MM.1S (cell line): Measurements from ENCODE around the gene TXNDC11.

Source experiments
- DNase-seq: peaks from one replicate; pipeline ENCODE4 v3.0.0-alpha.2; 2015
- H2AFZ ChIP-seq: fragments of 300-600 bp; sonication (generic); 2 replicates; pipeline ENCODE4 v1.6.0; 2016; ENCODE audit warnings: antibody characterized with exemption, low read length
- H3F3A ChIP-seq: fragments of 300-600 bp; sonication (generic); 2 replicates; pipeline ENCODE4 v1.6.1; 2016; ENCODE audit warnings: mild to moderate bottlenecking, antibody characterized with exemption, low read length, moderate library complexity, mixed read lengths; ENCODE audit not compliant: insufficient read depth
- H3K27ac ChIP-seq: fragments of 300-600 bp; sonication (generic); 2 replicates; pipeline ENCODE4 v1.5.1; 2016; ENCODE audit warnings: mild to moderate bottlenecking, low read length
- H3K27me3 ChIP-seq: fragments of 300-600 bp; sonication (generic); replicated peaks from 2 replicates; pipeline ENCODE4 v1.6.0; 2016; ENCODE audit warnings: low read length; ENCODE audit not compliant: insufficient read depth
- H3K36me3 ChIP-seq: fragments of 300-600 bp; sonication (generic); replicated peaks from 2 replicates; pipeline ENCODE4 v1.6.1; 2016; ENCODE audit warnings: mild to moderate bottlenecking, low read length, mixed read lengths; ENCODE audit not compliant: insufficient read depth
- H3K4me1 ChIP-seq: fragments of 300-600 bp; sonication (generic); 2 replicates; pipeline ENCODE4 v1.6.1; 2016; ENCODE audit warnings: low read length, mixed read lengths
- H3K4me2 ChIP-seq: fragments of 300-600 bp; sonication (generic); 2 replicates; pipeline ENCODE4 v1.6.0; 2016; ENCODE audit warnings: low read depth, low read length
- H3K4me3 ChIP-seq: fragments of 300-600 bp; sonication (generic); 2 replicates; pipeline ENCODE4 v1.5.1; 2016; ENCODE audit warnings: low read length, mixed read lengths
- H3K79me2 ChIP-seq: fragments of 300-600 bp; sonication (generic); 2 replicates; pipeline ENCODE4 v1.6.1; 2016; ENCODE audit warnings: mixed run types, low read length, mixed read lengths
- H3K9ac ChIP-seq: fragments of 300-600 bp; sonication (generic); 2 replicates; pipeline ENCODE4 v1.6.1; 2016; ENCODE audit warnings: low read length, mixed read lengths
- H3K9me2 ChIP-seq: fragments of 300-600 bp; sonication (generic); replicated peaks from 2 replicates; pipeline ENCODE4 v1.6.1; 2016; ENCODE audit warnings: mild to moderate bottlenecking, low read length, mixed read lengths; ENCODE audit not compliant: insufficient read depth
- H3K9me3 ChIP-seq: fragments of 300-600 bp; sonication (generic); replicated peaks from 2 replicates; pipeline ENCODE4 v1.6.1; 2016; ENCODE audit warnings: mild to moderate bottlenecking, low read length, mixed read lengths; ENCODE audit not compliant: insufficient read depth
- H4K20me1 ChIP-seq: fragments of 300-600 bp; sonication (generic); 2 replicates; pipeline ENCODE4 v1.6.1; 2016; ENCODE audit warnings: mild to moderate bottlenecking, low read length, moderate library complexity, mixed read lengths; ENCODE audit not compliant: insufficient read depth
- CTCF ChIP-seq: fragments of 300-600 bp; sonication (generic); IDR thresholded peaks from 2 replicates; pipeline ENCODE4 v1.5.1; 2016; ENCODE audit warnings: antibody characterized with exemption, low read length, mixed read lengths
- EZH2 ChIP-seq: fragments of 300-600 bp; sonication (generic); optimal IDR thresholded peaks from 2 replicates; pipeline ENCODE3; 2017; ENCODE audit warnings: low read depth, mild to moderate bottlenecking, antibody characterized with exemption, low read length, mixed read lengths
- EZH2phosphoT487 ChIP-seq: fragments of 300-600 bp; sonication (generic); IDR thresholded peaks from 2 replicates; pipeline ENCODE4 v1.6.1; 2018; ENCODE audit warnings: antibody characterized with exemption, low read length

Gene TXNDC11

GRCh38 chr16:11748404-11749254, 6.0 kb upstream of the TXNDC11 start:
- DNase-seq, result peak; percentile 87
- H2AFZ ChIP-seq, result no peak overlapping the region
- no peaks in the 10 kb centered on the region for H3K9me3 ChIP-seq
- peaks cover 23% of the 10 kb centered on the region for H3K79me2 ChIP-seq
- H3K4me1 ChIP-seq, result peaks cover 27% of the 10 kb centered on the region
- H3F3A ChIP-seq, result peaks cover 44% of the 10 kb centered on the region
- no peak overlapping the region for H3K9ac ChIP-seq
- H3K27ac ChIP-seq, result peak overlapping the region; percentile 56; the same call in 1 of the 2 replicates
- H3K27me3 ChIP-seq, result no peaks in the 10 kb centered on the region
- H4K20me1 ChIP-seq, result no peaks in the 10 kb centered on the region
- no peaks in the 10 kb centered on the region for H3K9me2 ChIP-seq
- peak overlapping the region; percentile 19 for H3K4me2 ChIP-seq
- H3K36me3 ChIP-seq, result peaks cover 13% of the 10 kb centered on the region; the same call in 1 of the 2 replicates
- H3K4me3 ChIP-seq, result no peak overlapping the region
- TF ChIP-seq EZH2phosphoT487 (no peak), CTCF (no peak), EZH2 (no peak)

- no peak overlapping the region for H2AFZ ChIP-seq
- no peaks in the 10 kb centered on the region for H3K9me2 ChIP-seq
- no peak overlapping the region for H3K9ac ChIP-seq
- H4K20me1 ChIP-seq, result no peaks in the 10 kb centered on the region
- peak overlapping the region; percentile 19 for H3K4me2 ChIP-seq
- peak overlapping the region; percentile 56; the same call in 1 of the 2 replicates for H3K27ac ChIP-seq
- H3K4me3 ChIP-seq, result no peak overlapping the region
- peaks cover 13% of the 10 kb centered on the region; the same call in 1 of the 2 replicates for H3K36me3 ChIP-seq
- H3F3A ChIP-seq, result peaks cover 47% of the 10 kb centered on the region
- no peak for TF ChIP-seq EZH2phosphoT487
- TF ChIP-seq EZH2, result no peak
- TF ChIP-seq CTCF, result no peak
- H3K4me1 ChIP-seq, result peaks cover 31% of the 10 kb centered on the region
- H3K9me3 ChIP-seq, result no peaks in the 10 kb centered on the region
- H3K79me2 ChIP-seq, result peaks cover 29% of the 10 kb centered on the region
- H3K27me3 ChIP-seq, result no peaks in the 10 kb centered on the region
- no peak for DNase-seq
Measured at GRCh38 chr16:11747949-11748403, 5.3 kb upstream of the TXNDC11 start.

- Histone ChIP-seq H2AFZ (no peak overlapping the region), H3K9me2 (no peaks in the 10 kb centered on the region), H3K4me2 (peak overlapping the region; percentile 70; the same call in 1 of the 2 replicates), H3K9ac (no peak overlapping the region), H3K79me2 (peaks cover 60% of the 10 kb centered on the region), H3K4me1 (peaks cover 29% of the 10 kb centered on the region), H3K27me3 (no peaks in the 10 kb centered on the region), H3F3A (peaks cover 63% of the 10 kb centered on the region), H3K4me3 (no peak overlapping the region), H3K9me3 (no peaks in the 10 kb centered on the region), H4K20me1 (no peaks in the 10 kb centered on the region), H3K36me3 (0 out of 2 replicates have a peak, but pooled peaks cover 3% of the 10 kb centered on the region), H3K27ac (peak overlapping the region; percentile 14; the same call in 1 of the 2 replicates)
- no peak for DNase-seq
- TF ChIP-seq CTCF, result no peak
- no peak for TF ChIP-seq EZH2
- no peak for TF ChIP-seq EZH2phosphoT487
Measured at GRCh38 chr16:11744075-11744470, 1.4 kb upstream of the TXNDC11 start.
